MM.1S (cell line): ENCODE data around the gene SYVN1.

Experiments
- EZH2 ChIP-seq: fragments of 300-600 bp; sonication (generic); optimal IDR thresholded peaks from 2 replicates; pipeline ENCODE3; 2017; ENCODE audit warnings: low read depth, mild to moderate bottlenecking, antibody characterized with exemption, low read length, mixed read lengths
- TF ChIP-seq, protein P1 (sequence below): fragments of 300-600 bp; sonication (generic); IDR thresholded peaks from 2 replicates; pipeline ENCODE4 v1.5.1; 2016; ENCODE audit warnings: antibody characterized with exemption, low read length, mixed read lengths

GRCh38 chr11:65109231-65110198 is 24.8 kb downstream of the SYVN1 start:
- TF ChIP-seq, protein P1, sequence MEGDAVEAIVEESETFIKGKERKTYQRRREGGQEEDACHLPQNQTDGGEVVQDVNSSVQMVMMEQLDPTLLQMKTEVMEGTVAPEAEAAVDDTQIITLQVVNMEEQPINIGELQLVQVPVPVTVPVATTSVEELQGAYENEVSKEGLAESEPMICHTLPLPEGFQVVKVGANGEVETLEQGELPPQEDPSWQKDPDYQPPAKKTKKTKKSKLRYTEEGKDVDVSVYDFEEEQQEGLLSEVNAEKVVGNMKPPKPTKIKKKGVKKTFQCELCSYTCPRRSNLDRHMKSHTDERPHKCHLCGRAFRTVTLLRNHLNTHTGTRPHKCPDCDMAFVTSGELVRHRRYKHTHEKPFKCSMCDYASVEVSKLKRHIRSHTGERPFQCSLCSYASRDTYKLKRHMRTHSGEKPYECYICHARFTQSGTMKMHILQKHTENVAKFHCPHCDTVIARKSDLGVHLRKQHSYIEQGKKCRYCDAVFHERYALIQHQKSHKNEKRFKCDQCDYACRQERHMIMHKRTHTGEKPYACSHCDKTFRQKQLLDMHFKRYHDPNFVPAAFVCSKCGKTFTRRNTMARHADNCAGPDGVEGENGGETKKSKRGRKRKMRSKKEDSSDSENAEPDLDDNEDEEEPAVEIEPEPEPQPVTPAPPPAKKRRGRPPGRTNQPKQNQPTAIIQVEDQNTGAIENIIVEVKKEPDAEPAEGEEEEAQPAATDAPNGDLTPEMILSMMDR = no peak
- no peak for TF ChIP-seq EZH2
